ENCODE data around the gene PEX11B. TPM values are rescaled to one million over a fixed set of nuclear protein-coding genes. Genes with fewer than 3 reads are reported as not detected.

Gene PEX11B
- total RNA-seq, 4 donors from 2014 or later, result 10.2 to 25.2 (median 15.7) TPM

DNA sequence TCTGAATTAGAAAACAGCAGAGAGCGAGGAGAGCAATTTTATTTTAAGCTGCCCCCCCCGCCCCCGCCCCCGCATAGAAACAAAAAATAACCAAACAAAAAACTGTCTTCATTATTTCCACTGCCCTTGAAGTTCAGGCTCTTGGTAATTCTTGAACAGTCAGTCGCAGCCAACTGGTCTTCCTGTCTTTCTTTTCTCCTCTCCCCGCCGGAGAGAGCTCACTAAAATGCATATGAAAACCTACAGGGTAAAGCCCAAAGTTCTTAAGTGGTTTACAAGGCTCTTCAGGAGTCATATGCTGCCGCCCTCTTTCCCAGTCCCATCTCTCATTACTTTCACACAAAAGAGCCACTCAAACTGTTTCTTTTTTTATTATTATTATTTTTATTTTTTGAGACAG is 31.7 kb downstream of the PEX11B start:
- no peak for DNase-seq (ENCODE audit: low spot score)
- TF ChIP-seq, protein P1, sequence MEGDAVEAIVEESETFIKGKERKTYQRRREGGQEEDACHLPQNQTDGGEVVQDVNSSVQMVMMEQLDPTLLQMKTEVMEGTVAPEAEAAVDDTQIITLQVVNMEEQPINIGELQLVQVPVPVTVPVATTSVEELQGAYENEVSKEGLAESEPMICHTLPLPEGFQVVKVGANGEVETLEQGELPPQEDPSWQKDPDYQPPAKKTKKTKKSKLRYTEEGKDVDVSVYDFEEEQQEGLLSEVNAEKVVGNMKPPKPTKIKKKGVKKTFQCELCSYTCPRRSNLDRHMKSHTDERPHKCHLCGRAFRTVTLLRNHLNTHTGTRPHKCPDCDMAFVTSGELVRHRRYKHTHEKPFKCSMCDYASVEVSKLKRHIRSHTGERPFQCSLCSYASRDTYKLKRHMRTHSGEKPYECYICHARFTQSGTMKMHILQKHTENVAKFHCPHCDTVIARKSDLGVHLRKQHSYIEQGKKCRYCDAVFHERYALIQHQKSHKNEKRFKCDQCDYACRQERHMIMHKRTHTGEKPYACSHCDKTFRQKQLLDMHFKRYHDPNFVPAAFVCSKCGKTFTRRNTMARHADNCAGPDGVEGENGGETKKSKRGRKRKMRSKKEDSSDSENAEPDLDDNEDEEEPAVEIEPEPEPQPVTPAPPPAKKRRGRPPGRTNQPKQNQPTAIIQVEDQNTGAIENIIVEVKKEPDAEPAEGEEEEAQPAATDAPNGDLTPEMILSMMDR (IDR thresholded peaks at IDR 0.05), result no peak
- no peak for ATAC-seq (ENCODE audit: low FRiP score)

DNA sequence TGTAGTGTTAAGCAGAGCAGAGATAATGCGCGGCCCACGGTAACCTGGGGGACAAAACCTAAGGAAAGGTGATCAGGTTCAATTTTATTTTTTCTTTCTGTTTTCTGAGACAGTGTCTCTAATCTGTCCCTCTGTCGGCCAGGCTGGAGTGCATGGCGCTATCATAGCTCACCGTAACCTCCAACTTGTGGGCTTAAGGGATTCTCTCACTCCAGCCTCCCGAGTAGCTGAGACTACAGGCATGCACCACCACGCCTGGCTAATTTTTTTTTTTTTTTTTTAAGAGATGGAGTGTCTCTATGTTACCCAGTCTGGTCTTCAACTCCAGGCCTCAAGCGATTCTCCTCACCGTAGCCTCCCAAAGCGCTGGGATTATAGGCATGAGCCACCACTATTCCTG is 32.1 kb downstream of the PEX11B start:
- no peak for DNase-seq (ENCODE audit: low spot score)
- TF ChIP-seq, protein P1 (IDR thresholded peaks at IDR 0.05), result no peak
- no peak for ATAC-seq (ENCODE audit: low FRiP score)

DNA sequence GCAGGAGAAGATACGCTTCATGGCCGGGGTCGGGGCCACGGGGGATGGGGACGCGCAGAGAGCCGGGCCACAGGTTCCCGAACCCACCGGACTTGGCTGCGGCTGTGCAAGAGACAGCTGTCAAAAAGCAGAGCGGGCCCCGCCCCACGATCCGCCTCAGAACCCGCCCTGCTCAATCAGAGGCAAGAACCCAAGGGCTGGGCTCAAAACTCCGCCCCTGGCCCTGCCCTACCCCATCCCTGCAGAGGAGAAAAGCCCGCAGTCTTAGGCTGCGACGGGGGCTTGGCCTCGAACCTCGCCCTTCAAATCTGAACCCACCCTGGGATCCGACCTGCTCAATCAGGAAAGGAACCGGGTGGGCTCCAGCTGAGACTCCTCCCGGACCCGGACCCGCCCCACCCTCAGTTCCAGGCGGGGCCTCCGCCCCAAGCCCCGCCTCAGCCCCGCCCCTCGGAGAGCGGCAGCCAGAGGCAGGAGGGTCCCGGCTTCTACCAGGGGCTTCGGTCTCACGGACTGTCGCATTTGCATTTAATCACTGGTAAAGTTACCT is 32.7 kb downstream of the PEX11B start, which contains the start of gene ANKRD35:
TSS of gene ANKRD35 (minus strand) at position 129 of the 550 bp plus-strand sequence. CDS start at position 21, 108 bp downstream.
- ATAC-seq (ENCODE audit: low FRiP score) (peak; percentile 95), DNase-seq (ENCODE audit: low spot score) (peak; percentile 49)
- TF ChIP-seq, protein P1 (IDR thresholded peaks at IDR 0.05), result no peak

DNA sequence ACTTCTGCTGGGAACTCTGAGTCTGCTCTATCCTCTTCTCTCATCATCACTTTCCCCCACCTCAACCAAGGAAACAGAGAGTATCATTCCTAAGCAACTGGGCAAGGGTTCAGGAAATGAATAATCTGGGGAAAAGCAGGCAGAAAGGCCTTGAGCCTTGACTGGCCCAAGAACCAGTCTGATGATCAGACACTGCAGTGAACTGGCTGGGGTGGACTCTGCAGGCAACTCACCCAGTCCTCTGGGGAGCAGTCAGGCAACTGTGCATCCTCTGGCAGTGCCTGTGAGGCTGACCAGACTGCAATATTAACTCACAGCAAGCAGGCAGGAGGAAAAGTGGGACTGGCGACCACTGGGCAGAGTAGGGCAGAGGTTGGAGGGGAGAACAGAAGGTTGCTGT is 33.8 kb downstream of the PEX11B start:
- ATAC-seq (ENCODE audit: low FRiP score), result no peak
- TF ChIP-seq, protein P1 (IDR thresholded peaks at IDR 0.05), result no peak
- DNase-seq (ENCODE audit: low spot score), result no peak

DNA sequence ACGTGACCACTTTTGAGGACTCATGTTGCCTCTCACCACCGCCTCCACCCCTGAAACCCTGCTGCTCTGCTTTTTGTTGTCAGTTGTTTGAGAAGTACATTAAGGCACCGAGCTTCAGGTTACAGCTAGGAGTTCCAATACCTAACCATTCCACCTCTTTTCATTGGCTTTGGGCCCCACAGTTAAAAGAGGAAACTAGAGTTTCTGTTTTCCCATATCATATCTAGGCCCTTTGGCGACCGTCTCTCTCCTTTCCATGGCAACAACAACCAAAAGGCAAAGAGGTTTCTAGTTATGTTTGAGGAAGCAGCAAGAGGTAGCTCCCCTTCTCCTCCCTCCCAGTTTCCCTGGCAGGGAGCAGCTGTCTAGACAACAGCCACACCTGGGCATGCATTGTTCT is 38.7 kb downstream of the PEX11B start:
- ATAC-seq (ENCODE audit: low FRiP score) (no peak), DNase-seq (ENCODE audit: low spot score) (no peak)
- TF ChIP-seq, protein P1 (IDR thresholded peaks at IDR 0.05), result no peak

DNA sequence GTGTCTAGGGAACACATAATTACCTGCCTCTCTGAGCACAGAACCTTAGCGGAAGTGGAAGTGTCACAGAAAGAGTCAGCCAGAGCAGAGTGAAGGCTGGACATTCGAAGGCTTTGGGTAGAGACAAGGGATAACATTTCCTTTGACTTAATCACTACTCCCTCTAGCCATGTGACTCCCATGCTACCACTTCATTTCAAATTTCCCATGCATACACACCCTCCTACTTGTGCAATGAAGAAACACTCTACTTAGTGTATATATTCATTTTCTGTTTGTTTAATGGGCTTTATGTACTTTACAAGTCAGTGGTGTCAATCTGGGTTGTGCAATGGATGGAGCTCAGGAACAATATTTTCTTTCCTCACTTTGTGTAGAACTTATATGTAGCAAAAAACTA is 39.8 kb downstream of the PEX11B start:
- no peak for DNase-seq (ENCODE audit: low spot score)
- TF ChIP-seq, protein P1 (IDR thresholded peaks at IDR 0.05), result no peak
- ATAC-seq (ENCODE audit: low FRiP score), result no peak

DNA sequence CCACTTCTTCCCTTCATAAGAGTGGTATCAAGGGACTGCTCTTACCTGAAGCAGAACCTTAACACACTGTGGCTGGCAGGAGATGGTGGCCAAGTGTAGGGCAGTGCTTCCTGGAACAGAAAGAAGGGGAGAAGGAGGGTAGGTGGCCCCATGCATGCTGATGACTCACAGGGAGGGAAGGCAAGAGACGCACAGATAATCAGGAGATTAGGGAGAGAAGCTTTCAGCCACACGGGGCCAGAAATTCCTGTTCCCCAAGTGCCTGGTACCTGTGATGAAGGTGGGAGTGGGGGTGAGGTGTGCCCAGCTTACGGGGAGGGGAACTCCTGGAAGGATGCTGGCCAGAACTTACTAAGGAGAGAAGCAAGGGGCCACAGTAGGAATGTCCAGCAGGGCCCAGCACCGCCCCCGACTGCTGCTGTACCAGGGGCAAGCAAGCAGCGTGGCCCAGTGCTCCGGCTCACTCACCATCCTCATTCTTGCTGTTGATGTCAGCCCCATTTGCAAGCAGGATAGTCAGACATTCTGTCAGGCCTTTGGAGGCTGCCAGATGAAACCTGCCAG is 40.5 kb downstream of the PEX11B start:
- no peak for DNase-seq (ENCODE audit: low spot score)
- TF ChIP-seq, protein P1 (IDR thresholded peaks at IDR 0.05), result no peak
- ATAC-seq (ENCODE audit: low FRiP score), result no peak
